ENCODE results near the gene MYO3A. TPM values are rescaled to one million over a fixed set of nuclear protein-coding genes. Genes with fewer than 3 reads are reported as not detected.

The MYO3A gene
- total RNA-seq, 2 donors from 2014 or later, result 33.9 to 37.6 TPM

GRCh38 chr10:25899304-25899703, 34.7 kb upstream of the MYO3A start:
- H3K4me3 ChIP-seq (ENCODE audit: low read length), result no peak overlapping the region
- H3K9me3 Mint-ChIP-seq, result no peaks in the 10 kb centered on the region
- no peaks in the 10 kb centered on the region for H3K27me3 Mint-ChIP-seq (ENCODE audit: insufficient read depth)
- peaks cover 33% of the 10 kb centered on the region for H3K4me1 ChIP-seq (ENCODE audit: control insufficient read depth, insufficient read depth, low read length)
- TF ChIP-seq CTCF (conservative IDR thresholded peaks at IDR 0.05), result no peak
- H3K4me3 Mint-ChIP-seq, result no peak overlapping the region
- no peaks in the 10 kb centered on the region for H3K36me3 Mint-ChIP-seq (ENCODE audit: low read depth)
- H3K27ac Mint-ChIP-seq, result peak overlapping the region; percentile 40
- no peak overlapping the region for H3K9ac ChIP-seq (ENCODE audit: extremely low read depth, low read length, poor library complexity, severe bottlenecking)
- no peaks in the 10 kb centered on the region for H3K27me3 ChIP-seq (ENCODE audit: control insufficient read depth, insufficient read depth, low read length, poor library complexity, severe bottlenecking)
- no peaks in the 10 kb centered on the region for H3K9me3 ChIP-seq (ENCODE audit: control insufficient read depth, low read length)
- no peak for DNase-seq
- H3K36me3 ChIP-seq (ENCODE audit: control insufficient read depth, insufficient read depth, low read length), result no peaks in the 10 kb centered on the region
- H3K27ac ChIP-seq (ENCODE audit: low read depth, low read length), result no peak overlapping the region
- WGBS, 2 experiments (ENCODE audit: insufficient coverage in 1 of 2, insufficient read length in 1 of 2), result 61% methylated on average over 3 of the region's 3 CpGs; no CpG with 5 or more reads in 1 of the 2 experiments
- peaks cover 72% of the 10 kb centered on the region for H3K4me1 Mint-ChIP-seq

- H3K9me3 Mint-ChIP-seq, result no peaks in the 10 kb centered on the region
- H3K4me1 Mint-ChIP-seq, result peaks cover 68% of the 10 kb centered on the region
- TF ChIP-seq CTCF (conservative IDR thresholded peaks at IDR 0.05), result no peak
- Histone ChIP-seq H3K27me3 (ENCODE audit: control insufficient read depth, insufficient read depth, low read length, poor library complexity, severe bottlenecking) (no peaks in the 10 kb centered on the region), H3K9me3 (ENCODE audit: control insufficient read depth, low read length) (no peaks in the 10 kb centered on the region), H3K4me3 (ENCODE audit: low read length) (no peak overlapping the region), H3K27ac (ENCODE audit: low read depth, low read length) (no peak overlapping the region), H3K36me3 (ENCODE audit: control insufficient read depth, insufficient read depth, low read length) (no peaks in the 10 kb centered on the region), H3K9ac (ENCODE audit: extremely low read depth, low read length, poor library complexity, severe bottlenecking) (no peak overlapping the region), H3K4me1 (ENCODE audit: control insufficient read depth, insufficient read depth, low read length) (peaks cover 28% of the 10 kb centered on the region)
- DNase-seq, result no peak
- no peak overlapping the region for H3K4me3 Mint-ChIP-seq
- 93 to 96% methylated on average over 3 to 4 of the region's 4 CpGs for WGBS, 2 experiments (ENCODE audit: insufficient coverage in 1 of 2, insufficient read length in 1 of 2)
- no peaks in the 10 kb centered on the region for H3K27me3 Mint-ChIP-seq (ENCODE audit: insufficient read depth)
- no peak overlapping the region for H3K27ac Mint-ChIP-seq
- H3K36me3 Mint-ChIP-seq (ENCODE audit: low read depth), result no peaks in the 10 kb centered on the region
These were observed 32.8 kb upstream of the MYO3A start for GRCh38 chr10:25901199-25901598.

GRCh38 chr10:25902002-25902401, 32.0 kb upstream of the MYO3A start:
- Mint-ChIP-seq H3K27me3 (ENCODE audit: insufficient read depth) (no peaks in the 10 kb centered on the region), H3K27ac (peak overlapping the region; percentile 65), H3K4me3 (no peak overlapping the region), H3K9me3 (no peaks in the 10 kb centered on the region), H3K36me3 (ENCODE audit: low read depth) (no peaks in the 10 kb centered on the region), H3K4me1 (peaks cover 63% of the 10 kb centered on the region)
- TF ChIP-seq CTCF (conservative IDR thresholded peaks at IDR 0.05), result no peak
- no peak overlapping the region for H3K4me3 ChIP-seq (ENCODE audit: low read length)
- H3K27ac ChIP-seq (ENCODE audit: low read depth, low read length), result no peak overlapping the region
- H3K27me3 ChIP-seq (ENCODE audit: control insufficient read depth, insufficient read depth, low read length, poor library complexity, severe bottlenecking), result no peaks in the 10 kb centered on the region
- 81 to 85% methylated on average over 3 to 5 of the region's 5 CpGs for WGBS, 2 experiments (ENCODE audit: insufficient coverage in 1 of 2, insufficient read length in 1 of 2)
- peaks cover 22% of the 10 kb centered on the region for H3K4me1 ChIP-seq (ENCODE audit: control insufficient read depth, insufficient read depth, low read length)
- no peaks in the 10 kb centered on the region for H3K36me3 ChIP-seq (ENCODE audit: control insufficient read depth, insufficient read depth, low read length)
- DNase-seq, result no peak
- H3K9ac ChIP-seq (ENCODE audit: extremely low read depth, low read length, poor library complexity, severe bottlenecking), result no peak overlapping the region
- no peaks in the 10 kb centered on the region for H3K9me3 ChIP-seq (ENCODE audit: control insufficient read depth, low read length)

Data from endodermal cell (in vitro differentiated cells).